Measurements from ENCODE around the gene TP53BP2. TPM values are rescaled to one million over a fixed set of nuclear protein-coding genes. Genes with fewer than 3 reads are reported as not detected.

TP53BP2 gene
- polyA plus RNA-seq, 1 experiment = 48.1 TPM

- Histone ChIP-seq H3K27ac (ENCODE audit: low read depth, low read length) (no peak overlapping the region), H3K9me3 (ENCODE audit: control insufficient read depth, insufficient read depth, low read length) (no peaks in the 10 kb centered on the region; the same call in 1 of the 2 replicates), H3K4me3 (ENCODE audit: low read depth, low read length) (no peak overlapping the region), H3K27me3 (ENCODE audit: control insufficient read depth, insufficient read depth, low read length) (no peaks in the 10 kb centered on the region)
- no peak for DNase-seq (ENCODE audit: low read depth, low spot score)
- CTCF ChIA-PET = interaction anchor here (0.6 to 2.3 kb wide), 6 partner anchors 9 to 142 kb away, joined by 3 to 11 read pairs (median 3); no protein-coding TSS in a partner anchor
- POLR2A ChIA-PET = no interaction called here
- no peak for TF ChIP-seq CTCF (IDR thresholded peaks at IDR 0.05; ENCODE audit: low read depth, low read length)
These were observed 5.5 kb downstream of the TP53BP2 start for GRCh38 chr1:223840254-223840653.

GRCh38 chr1:223838125-223838854 lies 7.5 kb downstream of the TP53BP2 start:
- TF ChIP-seq CTCF (IDR thresholded peaks at IDR 0.05; ENCODE audit: low read depth, low read length) = no peak
- POLR2A ChIA-PET = interaction anchor here (0.6 kb wide), 1 partner anchor 19 kb away, joined by 3 read pairs; no protein-coding TSS in a partner anchor

GRCh38 chr1:223837687-223838086 lies 8.1 kb downstream of the TP53BP2 start:
- ChIA-PET CTCF (interaction anchor here (1.2 kb wide), 1 partner anchor 8 kb away, joined by 3 read pairs; the partner anchor contains the start of gene TP53BP2), POLR2A (interaction anchor here (0.6 to 1.1 kb wide), 2 partner anchors 8 to 18 kb away, joined by 3 to 4 read pairs; partner anchors contain the start of gene TP53BP2)
- no peak for TF ChIP-seq CTCF (IDR thresholded peaks at IDR 0.05; ENCODE audit: low read depth, low read length)
- no peak overlapping the region for H3K4me3 ChIP-seq (ENCODE audit: low read depth, low read length)
- no peak overlapping the region for H3K27ac ChIP-seq (ENCODE audit: low read depth, low read length)
- H3K9me3 ChIP-seq (ENCODE audit: control insufficient read depth, insufficient read depth, low read length) = no peaks in the 10 kb centered on the region
- H3K27me3 ChIP-seq (ENCODE audit: control insufficient read depth, insufficient read depth, low read length) = no peaks in the 10 kb centered on the region
- DNase-seq (ENCODE audit: low read depth, low spot score) = no peak

More at GRCh38 chr1:223838125-223838854, 7.5 kb downstream of the TP53BP2 start:
- Histone ChIP-seq H3K4me3 (ENCODE audit: low read depth, low read length) (no peak overlapping the region), H3K9me3 (ENCODE audit: control insufficient read depth, insufficient read depth, low read length) (no peaks in the 10 kb centered on the region), H3K27me3 (ENCODE audit: control insufficient read depth, insufficient read depth, low read length) (no peaks in the 10 kb centered on the region), H3K27ac (ENCODE audit: low read depth, low read length) (no peak overlapping the region)
- CTCF ChIA-PET = no interaction called here
- DNase-seq (ENCODE audit: low read depth, low spot score) = no peak

- ChIA-PET CTCF (interaction anchor here (0.7 to 1.2 kb wide), 2 partner anchors 8 to 12 kb away, joined by 3 read pairs; partner anchors contain the start of gene TP53BP2), POLR2A (interaction anchor here (1.1 kb wide), 1 partner anchor 8 kb away, joined by 4 read pairs; the partner anchor contains the start of gene TP53BP2)
- no peak for DNase-seq (ENCODE audit: low read depth, low spot score)
- Histone ChIP-seq H3K27ac (ENCODE audit: low read depth, low read length) (no peak overlapping the region), H3K27me3 (ENCODE audit: control insufficient read depth, insufficient read depth, low read length) (no peaks in the 10 kb centered on the region), H3K9me3 (ENCODE audit: control insufficient read depth, insufficient read depth, low read length) (no peaks in the 10 kb centered on the region), H3K4me3 (ENCODE audit: low read depth, low read length) (no peak overlapping the region)
- no peak for TF ChIP-seq CTCF (IDR thresholded peaks at IDR 0.05; ENCODE audit: low read depth, low read length)
These were observed 8.5 kb downstream of the TP53BP2 start for GRCh38 chr1:223837206-223837605.

GRCh38 chr1:223836586-223836985 lies 9.2 kb downstream of the TP53BP2 start:
- Histone ChIP-seq H3K9me3 (ENCODE audit: control insufficient read depth, insufficient read depth, low read length) (no peaks in the 10 kb centered on the region), H3K4me3 (ENCODE audit: low read depth, low read length) (no peak overlapping the region), H3K27ac (ENCODE audit: low read depth, low read length) (no peak overlapping the region), H3K27me3 (ENCODE audit: control insufficient read depth, insufficient read depth, low read length) (no peaks in the 10 kb centered on the region)
- ChIA-PET CTCF (interaction anchor here (0.7 to 1.2 kb wide), 2 partner anchors 9 to 12 kb away, joined by 3 read pairs; partner anchors contain the start of gene TP53BP2), POLR2A (interaction anchor here (1.1 kb wide), 1 partner anchor 9 kb away, joined by 4 read pairs; the partner anchor contains the start of gene TP53BP2)
- no peak for DNase-seq (ENCODE audit: low read depth, low spot score)
- no peak for TF ChIP-seq CTCF (IDR thresholded peaks at IDR 0.05; ENCODE audit: low read depth, low read length)
